Right renal pelvis (tissue), 4 donors: ENCODE data around the gene NT5DC1. TPM values are rescaled to one million over a fixed set of nuclear protein-coding genes. Genes with fewer than 3 reads are reported as not detected.

ENCODE experiments used
- DNase-seq, 4 donors: peaks; one replicate each; pipeline ENCODE4 v3.0.0-alpha.2; 2013; ENCODE audit warnings: low read depth in 4 of 4, low spot score in 3 of 4, missing footprints in 1 of 4
- polyA plus RNA-seq, 4 donors: library from polyadenylated mRNA; unstranded; fragments of 120-200 nt; gene quantifications; one replicate each; pipeline ENCODE4 v1.2.1, GENCODE V29; 2013; ENCODE audit not compliant: insufficient read length in 4 of 4

The NT5DC1 gene
- polyA plus RNA-seq, 4 donors: 45.3 to 50.0 (median 48.2) TPM

GRCh38 chr6:116127771-116128493, 27.3 kb downstream of the NT5DC1 start:
- no peak for DNase-seq

- no peak for DNase-seq
Observed at GRCh38 chr6:116133453-116133852, 32.8 kb downstream of the NT5DC1 start.

GRCh38 chr6:116136373-116136772, 35.7 kb downstream of the NT5DC1 start:
- DNase-seq: no peak

GRCh38 chr6:116136933-116137340, 36.3 kb downstream of the NT5DC1 start:
- DNase-seq: no peak

GRCh38 chr6:116139917-116140316, 39.3 kb downstream of the NT5DC1 start:
- DNase-seq: no peak

- no peak for DNase-seq
Observed at GRCh38 chr6:116144605-116145004, 44.0 kb downstream of the NT5DC1 start.

- DNase-seq: no peak
Observed at GRCh38 chr6:116145803-116146675, 45.4 kb downstream of the NT5DC1 start.

- DNase-seq: no peak
Observed at GRCh38 chr6:116152620-116153019, 52.0 kb downstream of the NT5DC1 start.

- no peak for DNase-seq
Observed at GRCh38 chr6:116154887-116155286, 54.2 kb downstream of the NT5DC1 start.

GRCh38 chr6:116156405-116157326, 56.0 kb downstream of the NT5DC1 start:
- DNase-seq: no peak

- DNase-seq: no peak
Observed at GRCh38 chr6:116157391-116157790, 56.7 kb downstream of the NT5DC1 start.

GRCh38 chr6:116158641-116159040, 58.0 kb downstream of the NT5DC1 start:
- DNase-seq: no peak

- DNase-seq: no peak
Observed at GRCh38 chr6:116159782-116160524, 59.3 kb downstream of the NT5DC1 start.

GRCh38 chr6:116165596-116165995, 64.9 kb downstream of the NT5DC1 start:
- no peak for DNase-seq

GRCh38 chr6:116166369-116166768, 65.7 kb downstream of the NT5DC1 start:
- DNase-seq: no peak

- DNase-seq: no peak
Observed at GRCh38 chr6:116168148-116168547, 67.5 kb downstream of the NT5DC1 start.

GRCh38 chr6:116169880-116170279, 69.2 kb downstream of the NT5DC1 start:
- no peak for DNase-seq

- DNase-seq: no peak
Observed at GRCh38 chr6:116170358-116171057, 69.9 kb downstream of the NT5DC1 start.

GRCh38 chr6:116173928-116174327, 73.3 kb downstream of the NT5DC1 start:
- DNase-seq: no peak
